Inflammatory macrophage treated with lipopolysaccharide for 4 hours (primary cell): ENCODE results near the gene PPIA.
"Not testable (repeated sequence)": the region's sequence is repeated elsewhere in the genome, so short reads cannot be mapped to it uniquely, and the experiment has no call there.

Experiments
- DNase-seq: peaks from one replicate; pipeline ENCODE4 v3.0.0-alpha.2; 2020

Gene PPIA

GRCh38 chr7:44791278-44792219 is 4.9 kb upstream of the PPIA start:
- no peak for DNase-seq

- no peak for DNase-seq
Observed at GRCh38 chr7:44793919-44794318, 2.6 kb upstream of the PPIA start.

- no peak for DNase-seq
Observed at GRCh38 chr7:44794331-44794730, 2.1 kb upstream of the PPIA start.

- DNase-seq, result no peak
Observed at GRCh38 chr7:44796034-44796503, 412 bp upstream of the PPIA start.

GRCh38 chr7:44797329-44798258 is 1.1 kb downstream of the PPIA start:
- peak; percentile 89 for DNase-seq

GRCh38 chr7:44798649-44799305 is 2.3 kb downstream of the PPIA start:
- no peak for DNase-seq

- DNase-seq, result no peak
Observed at GRCh38 chr7:44799939-44800338, 3.5 kb downstream of the PPIA start.

- DNase-seq, result no peak
Observed at GRCh38 chr7:44801890-44802289, 5.4 kb downstream of the PPIA start.

GRCh38 chr7:44802418-44803025 is 6.0 kb downstream of the PPIA start:
- DNase-seq, result no peak

GRCh38 chr7:44803828-44804519 is 7.5 kb downstream of the PPIA start:
- not testable (repeated sequence) for DNase-seq

GRCh38 chr7:44805950-44806349 is 9.5 kb downstream of the PPIA start:
- no peak for DNase-seq

- DNase-seq, result no peak
Observed at GRCh38 chr7:44808914-44809393, 12.5 kb downstream of the PPIA start.

- DNase-seq, result no peak
Observed at GRCh38 chr7:44811093-44811492, 14.6 kb downstream of the PPIA start.

- no peak for DNase-seq
Observed at GRCh38 chr7:44811571-44811970, 15.1 kb downstream of the PPIA start.

- peak; percentile 31 for DNase-seq
Observed at GRCh38 chr7:44814919-44815318, 18.4 kb downstream of the PPIA start.

GRCh38 chr7:44819292-44819691 is 22.8 kb downstream of the PPIA start:
- DNase-seq, result no peak

GRCh38 chr7:44823255-44823781 is 26.8 kb downstream of the PPIA start:
- DNase-seq, result no peak

GRCh38 chr7:44824894-44825526 is 28.5 kb downstream of the PPIA start:
- DNase-seq, result peak; percentile 57

GRCh38 chr7:44827567-44827966 is 31.1 kb downstream of the PPIA start:
- no peak for DNase-seq

- no peak for DNase-seq
Observed at GRCh38 chr7:44838751-44839150, 42.3 kb downstream of the PPIA start.

GRCh38 chr7:44842675-44843074 is 46.2 kb downstream of the PPIA start:
- not testable (repeated sequence) for DNase-seq
